ENCODE data around the gene ELOF1.

DNA sequence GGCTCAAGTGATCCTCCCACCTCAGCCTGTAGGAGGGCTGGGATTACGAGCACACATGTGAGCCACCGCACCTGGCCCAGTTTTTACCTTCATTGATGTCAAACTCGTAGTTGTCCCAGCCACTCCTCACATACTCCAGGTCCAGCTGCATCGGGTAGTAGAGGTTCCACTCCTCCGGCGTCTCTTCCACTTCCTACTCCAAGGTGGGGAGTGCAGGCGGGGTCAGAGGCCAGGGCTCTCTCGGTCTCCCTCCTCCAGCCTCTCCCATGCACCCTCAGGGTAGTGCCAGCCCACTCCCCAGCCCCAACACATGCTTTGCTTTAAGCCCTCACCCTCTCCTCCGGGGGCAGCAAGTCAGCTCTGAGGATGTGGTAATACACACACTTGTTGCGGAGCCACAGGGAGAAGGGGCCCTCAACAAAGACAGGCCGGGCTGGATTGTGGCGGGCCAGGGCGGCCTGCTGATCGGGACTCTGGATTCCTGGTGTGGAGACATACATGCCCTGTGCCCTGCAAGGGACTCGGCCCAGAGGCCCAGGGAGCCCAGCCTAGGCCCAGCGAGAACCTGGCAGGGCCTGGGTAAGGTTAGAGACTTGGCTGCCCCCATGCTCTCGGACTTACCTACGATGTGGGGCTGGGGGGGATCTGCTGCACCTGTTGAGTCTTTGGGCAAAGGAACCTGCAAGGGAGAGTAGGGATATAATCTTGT lies 51.5 kb downstream of the ELOF1 start:
- TF ChIP-seq, protein P1, sequence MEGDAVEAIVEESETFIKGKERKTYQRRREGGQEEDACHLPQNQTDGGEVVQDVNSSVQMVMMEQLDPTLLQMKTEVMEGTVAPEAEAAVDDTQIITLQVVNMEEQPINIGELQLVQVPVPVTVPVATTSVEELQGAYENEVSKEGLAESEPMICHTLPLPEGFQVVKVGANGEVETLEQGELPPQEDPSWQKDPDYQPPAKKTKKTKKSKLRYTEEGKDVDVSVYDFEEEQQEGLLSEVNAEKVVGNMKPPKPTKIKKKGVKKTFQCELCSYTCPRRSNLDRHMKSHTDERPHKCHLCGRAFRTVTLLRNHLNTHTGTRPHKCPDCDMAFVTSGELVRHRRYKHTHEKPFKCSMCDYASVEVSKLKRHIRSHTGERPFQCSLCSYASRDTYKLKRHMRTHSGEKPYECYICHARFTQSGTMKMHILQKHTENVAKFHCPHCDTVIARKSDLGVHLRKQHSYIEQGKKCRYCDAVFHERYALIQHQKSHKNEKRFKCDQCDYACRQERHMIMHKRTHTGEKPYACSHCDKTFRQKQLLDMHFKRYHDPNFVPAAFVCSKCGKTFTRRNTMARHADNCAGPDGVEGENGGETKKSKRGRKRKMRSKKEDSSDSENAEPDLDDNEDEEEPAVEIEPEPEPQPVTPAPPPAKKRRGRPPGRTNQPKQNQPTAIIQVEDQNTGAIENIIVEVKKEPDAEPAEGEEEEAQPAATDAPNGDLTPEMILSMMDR (IDR thresholded peaks at IDR 0.05; ENCODE audit: poor library complexity, severe bottlenecking): no peak
- TF ChIP-seq EZH2 (IDR thresholded peaks at IDR 0.05; ENCODE audit: borderline replicate concordance, insufficient read depth, low read length, poor library complexity, severe bottlenecking) (no peak), EP300 (conservative IDR thresholded peaks at IDR 0.05; ENCODE audit: poor library complexity, severe bottlenecking) (no peak)

Data from neural cell (in vitro differentiated cells).